AG08395 (cell line): ENCODE measurements around the gene DCC.

Experiments
- DNase-seq: peaks from one replicate; pipeline ENCODE4 v3.0.0; 2012; ENCODE audit warnings: mixed read lengths, low spot score

DCC gene

GRCh38 chr18:53225567-53226325, 885.7 kb downstream of the DCC start:
- no peak for DNase-seq

- DNase-seq, result no peak
Observed at GRCh38 chr18:53234610-53235009, 894.6 kb downstream of the DCC start.

DNA sequence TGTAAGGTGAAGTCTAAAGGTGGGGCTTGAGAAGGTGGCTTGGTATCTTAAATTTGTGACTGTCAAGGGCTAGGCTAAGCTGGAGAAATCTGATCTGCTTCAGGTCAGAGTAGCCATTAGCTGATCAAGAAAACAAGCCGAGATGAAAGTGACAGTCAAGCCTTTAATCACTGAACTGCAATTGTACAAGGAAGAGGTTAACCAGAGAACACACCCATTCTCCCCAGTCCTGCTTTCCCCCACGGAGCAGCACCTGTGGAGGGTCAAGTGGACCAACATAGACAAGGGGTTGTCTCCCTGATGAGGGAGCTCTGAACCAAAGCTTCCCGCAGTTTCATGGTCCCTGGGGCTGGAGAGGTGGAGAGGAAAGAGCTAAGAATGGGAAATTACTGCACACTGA, 901.2 kb downstream of the DCC start:
- DNase-seq, result no peak

GRCh38 chr18:53253789-53254188, 913.8 kb downstream of the DCC start:
- DNase-seq, result no peak

- DNase-seq, result no peak
Observed at GRCh38 chr18:53254265-53254664, 914.3 kb downstream of the DCC start.

DNA sequence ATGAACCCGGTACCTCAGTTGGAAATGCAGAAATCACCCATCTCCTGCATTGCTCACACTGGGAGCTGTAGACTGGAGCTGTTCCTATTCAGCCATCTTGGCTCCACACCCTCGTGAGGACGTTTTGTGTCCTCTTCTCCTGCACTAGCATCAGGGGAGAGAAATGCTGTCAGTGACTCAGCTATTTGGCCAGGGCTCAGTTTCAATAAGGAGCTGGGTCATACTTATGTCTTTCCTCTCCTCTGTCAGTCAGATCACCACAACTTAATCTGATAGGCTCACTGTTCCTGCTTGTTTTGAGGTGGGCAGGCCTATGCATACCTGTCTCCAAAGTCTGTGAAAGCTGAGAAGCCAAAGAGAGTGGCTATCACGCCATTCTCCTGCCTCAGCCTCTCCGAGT, 921.2 kb downstream of the DCC start:
- no peak for DNase-seq

DNA sequence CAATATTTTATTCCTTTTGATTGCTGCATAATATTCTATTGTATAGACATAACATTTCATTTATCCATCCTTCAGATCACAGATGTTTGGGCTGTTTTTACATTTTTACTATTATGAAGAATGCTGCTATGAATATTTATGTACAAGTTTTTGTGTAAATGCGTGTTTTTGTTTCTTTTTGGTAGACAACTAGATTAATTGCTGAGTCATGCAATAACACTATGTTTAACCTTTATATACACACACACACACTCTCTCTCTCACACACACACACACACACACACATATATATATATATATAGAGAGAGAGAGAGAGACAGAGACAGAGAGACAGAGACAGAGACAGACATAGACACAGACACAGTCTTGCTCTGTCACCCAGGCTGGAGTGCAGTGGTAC, 926.9 kb downstream of the DCC start:
- DNase-seq, result no peak

DNA sequence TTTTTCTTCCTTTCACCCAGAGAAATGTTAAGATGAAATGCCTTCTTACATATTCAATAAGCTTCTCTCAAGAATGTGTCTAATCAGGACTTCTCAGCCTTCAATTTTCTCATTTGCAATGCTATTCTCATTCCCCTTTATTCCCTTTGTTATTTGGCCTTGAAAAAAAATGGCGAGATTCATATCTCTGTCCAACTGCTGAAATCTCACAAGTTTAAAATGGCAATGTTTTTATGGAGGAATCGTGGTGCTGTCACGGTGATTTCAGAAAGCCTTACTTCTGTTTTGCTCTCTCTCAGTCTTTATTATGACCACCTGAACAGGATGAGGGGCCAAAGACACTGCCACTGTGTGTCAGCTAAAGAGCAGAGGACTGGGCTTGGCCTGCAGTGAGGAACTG, 928.5 kb downstream of the DCC start:
- DNase-seq, result no peak

DNA sequence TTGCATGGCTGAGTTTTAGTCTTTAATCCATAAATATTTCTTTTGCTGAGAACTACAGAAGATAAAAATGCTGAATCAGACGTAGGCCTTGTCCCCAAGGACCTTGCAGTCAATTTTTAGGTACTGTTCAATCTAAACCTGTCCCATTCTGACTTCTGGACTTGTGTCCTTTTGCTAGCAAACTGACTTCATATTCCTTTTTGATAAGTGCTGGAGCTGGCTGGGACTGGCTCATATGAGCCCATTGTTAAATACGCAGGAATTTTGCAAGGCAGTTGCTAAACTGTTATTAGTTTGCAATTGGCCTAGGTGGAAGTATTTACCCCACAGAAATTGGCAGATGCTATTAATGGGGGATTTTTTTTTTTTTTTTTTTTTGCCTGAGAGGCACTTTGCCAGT, 941.4 kb downstream of the DCC start:
- DNase-seq, result no peak

DNA sequence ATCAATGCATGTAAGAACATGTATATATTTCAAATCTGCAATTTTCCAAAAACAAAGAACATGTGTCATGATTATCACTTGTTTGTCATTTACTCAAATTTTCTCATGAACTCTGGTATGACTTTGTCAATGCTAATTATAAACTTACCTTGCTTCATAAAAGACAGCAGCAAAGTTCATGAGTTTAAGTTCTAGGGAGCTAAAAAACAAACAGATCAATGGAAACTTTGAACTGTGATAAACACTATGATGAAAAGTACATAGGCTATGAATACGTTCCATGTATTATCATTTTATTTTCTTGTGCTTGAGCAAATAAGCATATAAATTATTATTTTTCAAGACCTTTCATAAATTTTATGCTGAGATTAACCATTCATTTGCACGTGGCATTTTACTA, 943.7 kb downstream of the DCC start:
- DNase-seq, result no peak

GRCh38 chr18:53305461-53305860, 965.5 kb downstream of the DCC start:
- DNase-seq, result no peak

DNA sequence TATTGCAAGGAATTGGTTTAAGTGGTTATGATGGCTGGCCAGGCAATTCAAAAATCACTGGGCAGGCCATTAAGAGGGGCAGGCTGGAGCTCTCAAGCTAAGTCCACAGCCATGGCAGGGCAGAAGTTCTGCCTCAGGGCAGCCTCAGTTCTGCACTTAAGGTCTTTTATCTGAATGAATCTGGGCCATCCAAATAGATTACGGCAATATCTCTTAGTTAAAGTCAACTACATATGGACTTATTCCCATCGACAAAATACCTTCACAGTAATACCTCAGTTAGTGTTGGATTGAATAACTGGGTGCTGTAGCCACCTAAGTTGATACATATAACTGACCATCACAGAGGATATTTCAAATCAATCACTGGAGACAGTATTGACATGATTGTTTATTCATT, 979.6 kb downstream of the DCC start:
- DNase-seq, result no peak

- DNase-seq, result no peak
Observed at GRCh38 chr18:53322163-53322562, 982.2 kb downstream of the DCC start.

DNA sequence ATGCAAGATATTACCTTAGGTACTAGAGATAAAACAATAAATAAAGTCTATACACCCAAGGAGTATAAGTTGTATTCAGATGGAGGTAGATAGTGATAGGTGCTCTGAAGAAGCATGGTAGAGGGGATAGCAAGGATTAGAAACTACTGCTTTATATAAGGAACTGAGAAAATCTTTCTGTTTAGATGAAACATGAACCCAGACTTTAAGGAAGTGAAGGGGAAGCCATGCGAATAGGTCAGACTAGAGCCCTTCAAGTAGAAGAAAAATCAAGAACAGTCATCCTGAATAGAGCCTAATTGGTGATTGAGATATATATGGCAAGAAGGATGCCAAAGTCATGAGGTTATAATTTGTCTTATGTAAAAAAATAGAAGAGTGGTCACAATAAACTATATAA, 984.4 kb downstream of the DCC start:
- no peak for DNase-seq

GRCh38 chr18:53360501-53361443, 1020.8 kb downstream of the DCC start:
- no peak for DNase-seq

- no peak for DNase-seq
Observed at GRCh38 chr18:53375621-53376020, 1035.6 kb downstream of the DCC start.

GRCh38 chr18:53380063-53380639, 1040.2 kb downstream of the DCC start:
- no peak for DNase-seq

DNA sequence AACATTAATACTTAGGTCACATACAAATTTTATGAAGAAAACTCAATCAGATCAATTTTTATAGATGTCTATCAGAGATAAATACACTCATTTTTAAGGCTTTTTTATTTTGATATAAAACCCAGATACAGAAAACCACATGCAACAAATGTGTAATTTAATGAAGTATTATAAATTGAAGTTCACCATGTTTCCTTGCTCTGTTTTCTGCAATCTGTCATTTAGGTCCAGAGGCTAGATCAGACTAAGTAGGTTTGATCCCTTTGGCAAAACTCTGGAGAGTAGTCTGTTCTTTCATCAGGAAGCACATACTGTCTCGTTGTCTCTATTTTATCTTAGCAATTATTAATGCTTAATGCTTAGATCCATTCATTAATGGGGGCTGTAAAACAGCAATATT, 1042.9 kb downstream of the DCC start:
- DNase-seq, result no peak

GRCh38 chr18:53385889-53386288, 1045.9 kb downstream of the DCC start:
- no peak for DNase-seq

DNA sequence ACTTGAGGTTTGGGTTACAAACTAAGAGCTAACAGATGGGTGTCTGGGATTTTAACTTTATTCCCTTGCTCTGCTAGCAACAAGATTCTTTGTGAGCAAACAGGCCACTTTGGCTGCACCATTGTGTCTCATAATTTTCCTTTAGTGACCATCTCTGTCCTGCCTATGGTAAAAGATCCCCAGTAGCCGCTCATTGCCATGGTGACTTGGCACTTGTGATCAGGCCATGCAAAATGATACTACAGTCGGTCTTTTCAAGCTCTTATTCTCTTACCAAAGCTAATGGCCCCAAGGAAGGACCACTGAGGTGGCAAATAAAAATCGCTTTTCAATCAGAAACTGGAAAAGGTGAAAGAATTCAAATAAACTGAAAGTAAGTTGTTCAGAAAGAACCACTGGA, 1047.6 kb downstream of the DCC start:
- DNase-seq, result no peak

DNA sequence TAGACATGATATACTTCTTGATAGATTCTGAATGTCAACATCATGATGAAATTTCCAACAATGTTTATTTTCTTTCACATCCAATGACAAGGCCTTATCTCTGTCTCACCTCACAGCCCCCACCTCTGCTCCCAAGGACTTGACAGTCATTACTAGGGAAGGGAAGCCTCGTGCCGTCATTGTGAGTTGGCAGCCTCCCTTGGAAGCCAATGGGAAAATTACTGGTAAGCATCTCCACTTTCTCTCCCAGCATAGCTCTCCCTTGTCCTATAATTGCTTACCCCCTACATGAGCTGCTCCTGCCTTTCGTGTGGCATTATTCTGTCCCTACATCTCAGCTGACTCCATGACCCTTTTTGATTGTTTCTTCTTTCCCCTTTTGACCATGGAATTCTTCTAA, 1062.7 kb downstream of the DCC start:
- no peak for DNase-seq

DNA sequence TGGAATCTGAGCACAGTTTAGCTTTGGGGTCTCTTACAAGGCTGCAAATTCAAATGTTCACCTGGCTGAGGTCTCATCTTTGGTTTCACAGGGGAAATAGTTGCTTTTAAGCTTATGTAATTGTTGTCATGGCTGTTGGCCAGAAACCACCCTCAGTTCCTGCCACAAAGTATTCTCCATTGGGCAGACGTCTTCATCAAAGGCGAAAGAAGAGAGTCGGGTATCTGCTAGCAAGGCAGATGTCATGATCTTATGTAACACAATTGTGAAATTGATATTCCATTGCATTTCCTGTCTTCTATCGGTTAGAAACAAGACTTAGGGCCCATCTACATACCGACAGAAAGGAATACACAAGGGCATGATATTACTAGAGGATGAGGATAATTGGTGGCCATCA, 1068.3 kb downstream of the DCC start:
- no peak for DNase-seq

DNA sequence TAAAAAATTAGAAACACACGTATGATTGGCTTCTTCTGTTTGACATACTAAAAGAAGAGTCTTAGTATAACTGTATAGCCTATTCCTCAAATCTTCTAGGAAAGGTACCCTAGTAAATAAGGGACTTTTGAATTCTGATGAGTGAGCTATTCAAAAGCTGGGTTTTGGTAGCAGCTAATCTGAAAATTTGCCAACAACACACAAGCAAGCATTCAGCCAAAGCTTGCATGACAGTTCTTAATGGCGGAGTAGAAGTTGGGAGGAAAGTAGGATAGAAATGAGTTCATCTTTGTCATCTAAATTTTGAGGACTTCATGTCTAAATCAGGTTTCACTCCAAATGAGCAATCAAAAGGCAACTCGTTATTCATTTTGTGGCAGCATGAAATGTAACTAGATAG, 1071.5 kb downstream of the DCC start:
- DNase-seq, result no peak
